NCI-H82 treated with DMSO at 0.1 percent for 48 hours (cell line): ENCODE data around the gene TRAPPC12.

Source experiments
- DNase-seq: peaks from one replicate; lab custom pipeline; 2025; ENCODE audit not compliant: unreplicated experiment; lab: John Stamatoyannopoulos, UW

Gene TRAPPC12

GRCh38 chr2:3465844-3466481 is 86.5 kb downstream of the TRAPPC12 start:
- DNase-seq: no peak

- no peak for DNase-seq
Measured at GRCh38 chr2:3466482-3466863, 87.0 kb downstream of the TRAPPC12 start.

- no peak for DNase-seq
Measured at GRCh38 chr2:3466966-3467365, 87.5 kb downstream of the TRAPPC12 start.

- DNase-seq: no peak
Measured at GRCh38 chr2:3467654-3468053, 88.2 kb downstream of the TRAPPC12 start.

GRCh38 chr2:3468296-3468988 is 88.9 kb downstream of the TRAPPC12 start:
- DNase-seq: no peak

GRCh38 chr2:3469486-3469885 is 90.0 kb downstream of the TRAPPC12 start:
- DNase-seq: no peak

- no peak for DNase-seq
Measured at GRCh38 chr2:3470166-3470651, 90.7 kb downstream of the TRAPPC12 start.

- DNase-seq: no peak
Measured at GRCh38 chr2:3470856-3471737, 91.6 kb downstream of the TRAPPC12 start.

GRCh38 chr2:3472296-3472695 is 92.8 kb downstream of the TRAPPC12 start:
- no peak for DNase-seq

GRCh38 chr2:3472966-3473365 is 93.5 kb downstream of the TRAPPC12 start:
- no peak for DNase-seq

GRCh38 chr2:3475771-3476170 is 96.3 kb downstream of the TRAPPC12 start:
- no peak for DNase-seq

- no peak for DNase-seq
Measured at GRCh38 chr2:3476321-3476984, 97.0 kb downstream of the TRAPPC12 start.

GRCh38 chr2:3476985-3477327 is 97.5 kb downstream of the TRAPPC12 start:
- no peak for DNase-seq

GRCh38 chr2:3478846-3479385 is 99.4 kb downstream of the TRAPPC12 start:
- DNase-seq: no peak

- DNase-seq: no peak
Measured at GRCh38 chr2:3479430-3480320, 100.2 kb downstream of the TRAPPC12 start.

- DNase-seq: peak; percentile 18
Measured at GRCh38 chr2:3480352-3481010, 101.0 kb downstream of the TRAPPC12 start.

- no peak for DNase-seq
Measured at GRCh38 chr2:3481011-3481400, 101.5 kb downstream of the TRAPPC12 start.

GRCh38 chr2:3481736-3482362 is 102.4 kb downstream of the TRAPPC12 start:
- DNase-seq: no peak

- DNase-seq: no peak
Measured at GRCh38 chr2:3482363-3482821, 102.9 kb downstream of the TRAPPC12 start.
